ENCODE measurements around the gene ZNF70. TPM values are rescaled to one million over a fixed set of nuclear protein-coding genes. Genes with fewer than 3 reads are reported as not detected.

The ZNF70 gene
- total RNA-seq, 1 experiment from 2014 or later, result 2.3 TPM

DNA sequence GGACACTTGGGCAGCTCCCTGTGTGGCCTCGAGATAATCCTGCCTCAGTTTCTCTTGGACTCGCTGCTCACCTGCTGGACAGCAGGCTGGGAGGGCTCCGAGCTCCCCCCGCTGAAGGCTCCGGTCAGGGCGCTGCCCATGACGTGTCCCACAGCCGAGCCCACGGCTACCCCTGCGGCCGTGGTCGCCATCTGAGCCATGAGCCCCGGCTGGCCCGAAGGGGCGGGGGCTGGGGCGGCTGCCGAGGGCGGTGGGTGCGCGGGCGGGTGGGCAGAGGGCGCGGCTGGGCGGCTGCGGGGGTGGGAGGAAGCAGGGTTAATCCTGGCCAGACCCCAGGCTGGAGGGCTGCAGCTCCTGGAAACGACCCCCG is 16.4 kb upstream of the ZNF70 start:
- peaks cover 22% of the 10 kb centered on the region for H3K79me2 ChIP-seq (ENCODE audit: low read length)
- H3K4me2 ChIP-seq (ENCODE audit: low read length), result peak overlapping the region; percentile 99
- H4K20me1 ChIP-seq (ENCODE audit: low read length), result no peaks in the 10 kb centered on the region
- no peaks in the 10 kb centered on the region for H3K9me2 ChIP-seq (replicated peaks; ENCODE audit: low read length)
- H3K9ac ChIP-seq (ENCODE audit: low read length), result peak overlapping the region; percentile 86
- ChIA-PET POLR2A (ENCODE audit: unreplicated experiment) (no interaction called here), CTCF (interaction anchor here (1.0 kb wide), 1 partner anchor 82 kb away, joined by 4 read pairs; no protein-coding TSS in a partner anchor)
- peak overlapping the region; percentile 99; the same call in 1 of the 2 replicates for H2AFZ ChIP-seq (ENCODE audit: low read length)
- intact Hi-C loops (cut with micrococcal nuclease), result loop anchor here (5.0 kb wide), 1 partner anchor 80 kb away; no protein-coding TSS in a partner anchor
- no peak for DNase-seq
- no peaks in the 10 kb centered on the region for H3K9me3 ChIP-seq (ENCODE audit: low read length)
- H3K27me3 ChIP-seq (ENCODE audit: low read length), result no peaks in the 10 kb centered on the region
- peak; percentile 3; the same call in 1 of the 2 replicates for ATAC-seq
- H3K36me3 ChIP-seq (ENCODE audit: low read depth, low read length), result peaks cover 5% of the 10 kb centered on the region; the same call in 1 of the 2 replicates
- peak overlapping the region; percentile 50 for H3K27ac ChIP-seq (ENCODE audit: low read length)
- peaks cover 4% of the 10 kb centered on the region; the same call in 1 of the 2 replicates for H3K4me1 ChIP-seq (ENCODE audit: insufficient read depth, low read length)
- TF ChIP-seq EZH2 (IDR thresholded peaks at IDR 0.05; ENCODE audit: low read length, unreplicated experiment), result no peak
- BruUV-seq (replicated peaks), result no TSS peak
- H3K4me3 ChIP-seq (ENCODE audit: low read length), result peak overlapping the region; percentile 97
- no peaks in the 10 kb centered on the region for H3F3A ChIP-seq (ENCODE audit: low read length, unreplicated experiment)

DNA sequence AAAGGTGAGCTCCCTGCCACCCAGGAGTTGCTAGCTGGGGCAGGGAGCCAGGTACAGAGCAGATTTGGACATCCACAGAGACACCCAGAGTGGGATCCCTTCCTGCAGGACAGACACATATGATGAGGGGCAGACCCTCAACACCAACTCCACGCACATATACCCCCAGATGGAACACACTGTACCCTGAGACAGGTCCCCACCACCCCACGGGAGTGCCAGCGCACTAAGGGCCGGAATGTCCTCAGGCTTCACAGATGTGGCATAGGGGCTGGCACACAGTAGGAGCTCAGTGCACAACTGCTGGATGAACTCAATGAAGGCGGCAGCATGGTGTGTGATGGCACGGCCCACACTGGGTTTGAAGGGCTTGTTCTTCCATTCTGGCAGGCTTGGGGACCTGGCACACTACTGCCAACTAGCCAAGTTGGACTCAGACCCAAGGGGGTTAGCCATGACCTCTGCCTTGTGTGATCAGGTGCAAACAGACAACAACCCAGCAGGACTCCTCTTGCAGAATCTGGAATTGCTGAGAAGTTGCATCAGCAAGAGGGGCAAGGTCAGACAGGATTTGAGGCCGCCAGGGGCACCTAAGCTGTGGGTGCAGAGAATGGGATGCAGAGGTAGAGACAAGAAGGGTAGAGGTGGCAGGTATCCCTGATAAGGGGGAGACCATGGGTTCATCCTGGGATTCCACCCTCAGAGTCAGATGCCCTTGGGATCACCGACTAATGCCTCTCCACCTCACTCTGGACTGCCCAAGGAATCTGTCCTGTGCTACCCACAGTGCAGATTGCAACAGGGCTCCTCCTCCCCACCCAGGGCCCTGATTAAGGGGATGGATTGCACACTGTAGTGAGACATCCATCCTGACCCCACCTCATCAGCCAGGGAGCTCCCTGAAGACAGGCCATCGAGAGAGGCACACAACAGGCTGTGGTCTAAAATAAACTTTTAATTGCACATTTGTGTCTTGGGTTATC is 14.3 kb upstream of the ZNF70 start:
- ATAC-seq (no peak), DNase-seq (no peak)
- intact Hi-C loops (cut with micrococcal nuclease), result loop anchor here (5.0 kb wide), 1 partner anchor 82 kb away; no protein-coding TSS in a partner anchor
- BruUV-seq (replicated peaks), result no TSS peak
- no peak overlapping the region for H2AFZ ChIP-seq (ENCODE audit: low read length)
- H3K27me3 ChIP-seq (ENCODE audit: low read length), result no peaks in the 10 kb centered on the region
- POLR2A ChIA-PET (ENCODE audit: unreplicated experiment), result no interaction called here
- no peaks in the 10 kb centered on the region for H3K9me2 ChIP-seq (replicated peaks; ENCODE audit: low read length)
- H3F3A ChIP-seq (ENCODE audit: low read length, unreplicated experiment), result no peaks in the 10 kb centered on the region
- H3K9me3 ChIP-seq (ENCODE audit: low read length), result no peaks in the 10 kb centered on the region
- H3K9ac ChIP-seq (ENCODE audit: low read length), result no peak overlapping the region
- H3K27ac ChIP-seq (ENCODE audit: low read length), result no peak overlapping the region
- no peak overlapping the region for H3K4me3 ChIP-seq (ENCODE audit: low read length)
- H3K4me1 ChIP-seq (ENCODE audit: insufficient read depth, low read length), result peaks cover 4% of the 10 kb centered on the region; the same call in 1 of the 2 replicates
- peaks cover 22% of the 10 kb centered on the region for H3K79me2 ChIP-seq (ENCODE audit: low read length)
- CTCF ChIA-PET, result no interaction called here
- peak overlapping the region; percentile 41; the same call in 1 of the 2 replicates for H3K4me2 ChIP-seq (ENCODE audit: low read length)
- H4K20me1 ChIP-seq (ENCODE audit: low read length), result no peaks in the 10 kb centered on the region
- H3K36me3 ChIP-seq (ENCODE audit: low read depth, low read length), result peaks cover 5% of the 10 kb centered on the region; the same call in 1 of the 2 replicates
- no peak for TF ChIP-seq EZH2 (IDR thresholded peaks at IDR 0.05; ENCODE audit: low read length, unreplicated experiment)

DNA sequence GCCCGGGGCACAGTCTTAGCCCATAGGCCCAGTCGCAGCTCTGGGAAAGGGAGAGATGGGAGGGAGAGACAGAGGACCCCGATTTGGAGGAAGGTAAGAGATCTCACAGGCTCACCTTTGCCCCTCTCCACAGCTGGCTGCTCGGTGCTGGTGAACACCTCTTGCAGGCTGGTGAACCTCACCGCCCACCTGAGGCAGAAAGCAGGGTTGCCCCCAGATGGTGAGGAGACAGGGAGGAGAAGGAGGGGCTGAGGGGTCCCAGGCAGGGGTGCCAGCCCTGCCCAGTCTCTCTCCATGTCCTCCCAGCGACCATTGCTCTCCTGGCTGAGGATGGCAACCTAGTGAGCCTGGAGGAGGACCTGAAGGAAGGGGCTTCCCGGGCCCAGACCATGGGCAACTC is 13.0 kb upstream of the ZNF70 start:
- TF ChIP-seq EZH2 (IDR thresholded peaks at IDR 0.05; ENCODE audit: low read length, unreplicated experiment) (no peak), EZH2phosphoT487 (IDR thresholded peaks at IDR 0.05; ENCODE audit: borderline replicate concordance, low read length) (no peak)
- TF ChIP-seq, protein P1, sequence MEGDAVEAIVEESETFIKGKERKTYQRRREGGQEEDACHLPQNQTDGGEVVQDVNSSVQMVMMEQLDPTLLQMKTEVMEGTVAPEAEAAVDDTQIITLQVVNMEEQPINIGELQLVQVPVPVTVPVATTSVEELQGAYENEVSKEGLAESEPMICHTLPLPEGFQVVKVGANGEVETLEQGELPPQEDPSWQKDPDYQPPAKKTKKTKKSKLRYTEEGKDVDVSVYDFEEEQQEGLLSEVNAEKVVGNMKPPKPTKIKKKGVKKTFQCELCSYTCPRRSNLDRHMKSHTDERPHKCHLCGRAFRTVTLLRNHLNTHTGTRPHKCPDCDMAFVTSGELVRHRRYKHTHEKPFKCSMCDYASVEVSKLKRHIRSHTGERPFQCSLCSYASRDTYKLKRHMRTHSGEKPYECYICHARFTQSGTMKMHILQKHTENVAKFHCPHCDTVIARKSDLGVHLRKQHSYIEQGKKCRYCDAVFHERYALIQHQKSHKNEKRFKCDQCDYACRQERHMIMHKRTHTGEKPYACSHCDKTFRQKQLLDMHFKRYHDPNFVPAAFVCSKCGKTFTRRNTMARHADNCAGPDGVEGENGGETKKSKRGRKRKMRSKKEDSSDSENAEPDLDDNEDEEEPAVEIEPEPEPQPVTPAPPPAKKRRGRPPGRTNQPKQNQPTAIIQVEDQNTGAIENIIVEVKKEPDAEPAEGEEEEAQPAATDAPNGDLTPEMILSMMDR (conservative IDR thresholded peaks at IDR 0.05; ENCODE audit: low read depth, low read length), result no peak
- Histone ChIP-seq H3K9me2 (replicated peaks; ENCODE audit: low read length) (no peaks in the 10 kb centered on the region), H3K9ac (ENCODE audit: low read length) (no peak overlapping the region), H3K27ac (ENCODE audit: low read length) (no peak overlapping the region), H3F3A (ENCODE audit: low read length, unreplicated experiment) (no peaks in the 10 kb centered on the region), H3K79me2 (ENCODE audit: low read length) (peaks cover 22% of the 10 kb centered on the region), H2AFZ (ENCODE audit: low read length) (no peak overlapping the region), H3K36me3 (ENCODE audit: low read depth, low read length) (peaks cover 5% of the 10 kb centered on the region; the same call in 1 of the 2 replicates), H3K27me3 (ENCODE audit: low read length) (no peaks in the 10 kb centered on the region), H3K4me3 (ENCODE audit: low read length) (no peak overlapping the region), H3K4me2 (ENCODE audit: low read length) (no peak overlapping the region), H3K4me1 (ENCODE audit: insufficient read depth, low read length) (peaks cover 4% of the 10 kb centered on the region; the same call in 1 of the 2 replicates), H3K9me3 (ENCODE audit: low read length) (no peaks in the 10 kb centered on the region), H4K20me1 (ENCODE audit: low read length) (no peaks in the 10 kb centered on the region)
- intact Hi-C loops (cut with micrococcal nuclease), result no loop called here
- ATAC-seq, result no peak
- BruUV-seq (replicated peaks), result no TSS peak
- POLR2A ChIA-PET (ENCODE audit: unreplicated experiment), result no interaction called here
- CTCF ChIA-PET, result no interaction called here
- DNase-seq, result no peak
